ENCODE results near the gene SPOCK1.

Gene SPOCK1

DNA sequence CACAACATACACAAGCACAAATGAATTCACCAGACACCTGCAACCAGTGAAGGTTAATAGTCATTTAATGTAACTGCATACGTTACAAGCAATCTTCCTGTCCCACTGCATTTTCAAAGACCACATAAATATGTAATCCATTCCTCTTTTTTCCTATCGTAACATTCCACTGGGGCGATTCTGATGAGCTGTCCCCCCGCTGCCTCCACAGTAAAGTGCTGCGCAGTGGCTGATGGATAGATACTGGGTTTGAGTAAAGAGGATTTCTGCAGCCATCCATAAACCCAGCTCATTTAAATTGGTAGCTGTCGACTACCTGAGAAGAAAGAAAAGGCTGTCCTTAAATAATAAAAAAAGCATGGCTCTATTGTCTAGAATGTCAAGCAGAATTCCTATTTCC lies 181.1 kb downstream of the SPOCK1 start:
- no peak for DNase-seq

DNA sequence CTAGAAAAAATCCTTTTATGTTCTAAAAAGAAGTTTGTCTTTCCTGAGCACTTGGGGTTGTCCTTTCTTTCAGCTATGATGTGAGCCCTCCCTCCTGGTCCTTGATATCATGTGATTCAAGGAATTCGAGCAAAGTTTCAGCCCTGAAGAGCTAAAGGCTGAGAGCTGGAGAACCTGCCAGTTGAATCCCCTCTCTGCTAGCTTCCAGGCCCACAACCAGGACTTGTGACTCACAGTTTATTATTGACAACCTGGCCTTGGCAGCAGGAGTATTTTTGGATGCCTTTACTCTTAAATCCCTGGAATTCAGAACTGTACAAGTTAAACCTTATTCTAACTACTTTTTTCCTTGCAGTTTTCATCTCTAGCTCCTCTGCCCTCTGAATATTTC lies 182.8 kb downstream of the SPOCK1 start:
- DNase-seq = no peak

DNA sequence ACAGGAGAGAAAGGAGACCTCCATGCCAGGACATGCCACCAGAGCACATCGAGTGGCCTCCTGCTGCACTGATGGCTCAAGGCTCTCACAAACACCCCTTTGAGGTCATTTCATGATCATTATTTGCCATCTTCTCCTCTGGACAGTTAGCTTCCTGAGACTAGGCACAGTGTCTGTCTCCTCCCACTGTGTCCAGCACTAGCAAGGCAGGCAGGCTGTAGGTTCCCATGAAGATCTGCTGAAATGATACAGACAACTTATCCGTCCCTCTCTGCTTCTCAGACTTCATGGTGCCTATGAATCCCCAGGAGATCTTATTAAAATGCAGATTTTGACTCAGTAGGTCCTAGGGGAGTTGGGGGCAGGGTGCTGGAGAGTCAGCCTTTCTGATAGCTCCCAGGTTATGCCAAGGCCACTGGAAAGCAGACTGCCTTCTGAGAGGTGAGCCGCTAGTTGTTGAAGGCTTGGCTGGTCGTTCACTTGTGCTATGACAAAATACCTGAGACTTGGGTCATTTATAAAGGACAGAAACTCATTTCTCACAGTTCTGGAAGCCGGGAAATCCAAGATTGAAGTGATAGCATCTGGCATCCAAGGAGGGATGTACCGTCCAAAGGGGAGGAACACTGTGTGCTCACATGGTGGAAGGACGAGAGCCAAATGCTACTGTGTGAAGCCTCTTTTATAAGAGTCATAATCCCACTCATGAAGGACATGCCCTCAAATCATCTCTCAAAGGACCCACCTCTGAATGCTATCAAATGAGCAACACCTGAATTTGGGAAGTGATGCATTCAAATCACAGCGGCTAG lies 183.4 kb downstream of the SPOCK1 start:
- DNase-seq = no peak

DNA sequence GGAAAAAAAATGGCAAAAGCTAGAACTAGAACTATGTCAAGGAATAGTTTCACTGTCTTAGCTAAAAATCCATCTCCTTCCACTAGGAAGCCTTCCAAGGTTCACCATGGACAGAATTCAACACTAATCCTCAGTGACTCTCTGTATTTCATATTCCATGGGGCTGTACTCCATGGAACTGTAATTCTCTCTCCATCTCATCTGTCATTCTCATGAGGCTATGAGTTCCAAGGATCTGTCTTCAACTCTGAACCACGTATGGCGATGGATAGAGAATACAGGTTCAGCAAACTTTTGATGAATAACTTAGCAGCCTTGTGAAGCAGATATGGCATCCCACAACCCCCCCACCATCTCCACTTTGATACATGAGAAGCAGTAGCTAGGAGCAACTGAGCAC lies 184.0 kb downstream of the SPOCK1 start:
- DNase-seq = no peak

DNA sequence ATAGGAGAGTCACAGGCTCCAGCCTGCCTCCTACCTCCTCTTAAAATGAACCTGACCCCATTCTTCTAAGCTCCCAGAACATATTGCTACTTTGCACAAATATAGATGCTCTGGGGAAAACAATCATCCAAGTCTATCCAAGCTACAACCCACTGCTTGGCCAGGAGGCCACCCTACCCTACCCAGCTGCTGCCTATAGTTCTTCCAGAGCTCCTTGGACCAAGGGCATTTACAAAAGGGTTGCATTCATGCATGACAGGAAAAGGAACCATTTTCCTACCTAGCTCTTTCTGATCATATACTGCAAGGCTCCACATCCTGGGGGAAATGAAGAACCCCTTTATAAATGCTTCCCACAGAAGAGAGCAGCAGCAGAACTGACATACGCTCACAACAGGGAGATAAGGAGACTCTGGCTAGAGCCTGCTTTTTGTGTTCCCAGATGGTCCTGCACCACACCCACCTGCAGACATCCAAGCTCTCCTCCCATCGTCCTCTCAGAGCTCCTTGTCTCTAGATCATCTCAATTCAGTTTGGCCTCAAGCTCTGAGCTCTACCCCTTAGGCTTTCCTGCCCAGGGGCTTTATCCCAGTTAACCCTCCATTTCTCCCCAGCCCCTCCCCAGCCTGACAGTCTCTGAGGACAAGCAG lies 185.5 kb downstream of the SPOCK1 start:
- no peak for DNase-seq

DNA sequence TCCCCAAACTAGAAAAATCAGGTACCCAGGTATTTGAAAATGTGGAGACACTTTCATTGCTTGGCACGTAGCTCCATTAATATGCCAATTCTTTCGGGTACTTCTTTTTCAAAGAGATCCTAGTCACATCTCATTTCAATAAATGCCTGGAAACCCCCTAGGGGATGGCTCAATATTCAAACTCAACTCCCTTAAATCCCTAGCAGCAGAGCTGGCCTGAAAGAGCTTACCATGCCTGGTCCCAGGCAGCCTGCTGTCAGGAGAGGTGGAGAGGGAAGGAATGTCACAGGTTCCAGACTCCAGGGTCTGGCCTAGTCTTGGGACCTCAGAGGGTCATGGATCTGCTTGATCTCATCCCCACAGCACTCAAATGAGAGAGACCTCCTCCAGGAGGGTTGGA lies 187.1 kb downstream of the SPOCK1 start:
- DNase-seq = no peak

DNA sequence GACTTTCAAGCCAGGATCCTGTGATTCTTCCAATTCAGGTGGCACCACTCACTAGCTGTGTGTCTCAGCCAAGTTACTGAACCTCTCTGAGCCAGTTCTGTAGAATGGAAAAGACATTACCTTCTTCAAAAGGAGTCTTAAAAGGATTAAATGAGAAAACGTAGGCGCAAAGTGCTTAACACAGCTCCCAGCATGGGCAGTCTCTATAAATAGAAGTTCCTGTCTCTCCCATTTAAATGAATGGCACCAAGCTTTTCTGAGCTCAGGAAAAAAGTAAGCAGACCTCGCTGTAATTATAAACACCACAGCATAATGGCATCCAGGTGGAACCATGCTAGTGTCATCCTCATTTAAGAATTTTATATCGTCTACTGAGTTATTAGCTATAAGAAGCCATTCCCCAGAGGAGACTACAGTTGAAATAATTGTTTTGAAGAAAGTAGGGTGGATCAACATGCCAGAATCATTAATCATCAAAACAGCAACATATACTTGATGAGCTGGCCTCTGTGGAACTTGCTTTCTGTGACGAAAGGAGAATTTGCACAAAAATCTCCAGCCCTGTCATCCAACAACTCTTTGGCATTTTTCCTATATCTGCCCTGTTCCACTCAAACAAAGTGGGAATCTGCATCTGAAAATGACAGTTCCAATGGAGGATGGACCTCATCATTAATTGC lies 188.9 kb downstream of the SPOCK1 start:
- no peak for DNase-seq

DNA sequence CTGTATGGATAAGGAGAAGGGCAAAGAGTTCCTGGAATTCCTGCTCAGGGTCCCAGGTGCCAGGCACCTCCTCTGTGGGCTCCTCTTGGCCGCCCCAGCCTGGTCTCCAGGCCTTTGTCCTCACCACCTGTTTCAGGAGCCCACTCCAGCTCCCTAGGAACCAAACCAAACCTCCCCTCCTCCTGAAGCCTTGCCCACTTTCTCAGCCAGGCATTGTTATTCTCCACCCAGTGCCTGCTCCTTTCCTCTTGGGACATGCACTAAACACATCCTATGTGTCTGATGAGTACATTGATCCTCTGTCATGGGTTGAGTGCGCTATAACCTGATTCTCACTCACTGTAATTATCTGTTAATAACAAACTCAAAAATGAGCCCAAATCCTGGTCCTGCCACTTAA lies 189.8 kb downstream of the SPOCK1 start:
- no peak for DNase-seq

DNA sequence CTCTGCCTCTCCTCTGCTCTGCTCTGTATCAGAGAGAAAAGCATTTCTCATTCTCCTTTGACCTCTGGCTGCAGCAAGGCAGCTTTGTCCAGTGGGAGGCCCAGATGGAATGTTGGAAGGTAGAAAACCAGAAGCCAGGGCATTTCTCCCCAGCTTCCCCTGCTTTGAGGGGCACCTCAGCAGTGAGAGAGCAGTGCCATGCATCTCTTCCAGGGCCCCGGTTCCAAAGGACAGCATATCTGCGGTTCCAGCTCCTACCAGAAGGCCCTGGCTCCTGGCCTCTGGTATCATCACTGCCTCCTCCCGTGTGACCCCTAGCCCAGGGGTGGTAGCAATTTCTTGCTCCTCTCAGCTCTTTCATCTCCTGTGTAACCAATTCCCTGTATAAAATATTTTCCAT lies 190.8 kb downstream of the SPOCK1 start:
- no peak for DNase-seq

DNA sequence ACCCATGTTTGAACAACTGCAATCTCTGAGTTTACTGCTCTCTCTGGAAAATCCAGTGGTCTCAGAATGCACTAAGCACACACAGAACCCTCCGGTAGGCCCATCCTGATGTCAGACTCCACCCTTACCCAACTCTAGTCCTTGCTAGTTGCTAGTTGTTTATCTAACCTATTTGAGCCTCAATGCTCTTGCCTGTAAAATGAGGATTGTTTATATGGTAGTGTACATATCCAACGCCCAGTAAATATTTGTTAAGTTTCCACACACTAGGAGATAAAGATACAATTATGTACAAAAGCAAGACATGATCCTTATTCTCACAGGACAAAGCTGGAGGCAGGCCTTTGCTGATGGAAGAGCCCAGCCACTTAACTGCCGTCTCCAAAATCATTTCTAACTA lies 192.2 kb downstream of the SPOCK1 start:
- no peak for DNase-seq

DNA sequence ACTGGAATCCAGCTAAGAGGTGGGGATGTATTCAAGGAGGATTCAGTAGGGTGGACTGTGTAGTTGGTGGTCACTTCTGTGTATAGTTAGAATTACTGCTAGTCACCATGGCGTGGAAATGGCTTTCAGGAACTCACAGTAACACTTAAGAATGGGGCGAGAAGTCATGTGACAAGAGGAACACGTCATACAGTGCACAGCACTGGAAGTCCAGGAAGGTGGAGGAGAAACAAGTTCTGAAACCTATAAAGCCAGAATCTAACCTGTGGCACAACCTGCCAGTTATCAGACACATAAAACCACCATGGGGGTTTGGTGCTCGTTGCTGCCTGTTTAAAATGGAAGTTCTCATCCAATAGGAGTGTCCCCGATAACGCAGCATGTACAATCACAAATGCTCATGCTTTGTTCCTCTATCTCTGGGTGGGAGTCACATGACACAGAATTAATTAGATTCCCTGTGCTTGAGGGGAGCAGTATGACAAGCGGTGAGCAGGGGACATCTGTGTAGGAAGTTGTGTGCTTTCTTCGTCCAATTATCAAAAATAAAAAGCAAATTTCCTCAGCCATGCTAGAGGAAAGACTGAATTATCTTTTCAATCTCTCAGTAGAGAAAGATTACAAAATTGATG lies 193.0 kb downstream of the SPOCK1 start:
- no peak for DNase-seq

DNA sequence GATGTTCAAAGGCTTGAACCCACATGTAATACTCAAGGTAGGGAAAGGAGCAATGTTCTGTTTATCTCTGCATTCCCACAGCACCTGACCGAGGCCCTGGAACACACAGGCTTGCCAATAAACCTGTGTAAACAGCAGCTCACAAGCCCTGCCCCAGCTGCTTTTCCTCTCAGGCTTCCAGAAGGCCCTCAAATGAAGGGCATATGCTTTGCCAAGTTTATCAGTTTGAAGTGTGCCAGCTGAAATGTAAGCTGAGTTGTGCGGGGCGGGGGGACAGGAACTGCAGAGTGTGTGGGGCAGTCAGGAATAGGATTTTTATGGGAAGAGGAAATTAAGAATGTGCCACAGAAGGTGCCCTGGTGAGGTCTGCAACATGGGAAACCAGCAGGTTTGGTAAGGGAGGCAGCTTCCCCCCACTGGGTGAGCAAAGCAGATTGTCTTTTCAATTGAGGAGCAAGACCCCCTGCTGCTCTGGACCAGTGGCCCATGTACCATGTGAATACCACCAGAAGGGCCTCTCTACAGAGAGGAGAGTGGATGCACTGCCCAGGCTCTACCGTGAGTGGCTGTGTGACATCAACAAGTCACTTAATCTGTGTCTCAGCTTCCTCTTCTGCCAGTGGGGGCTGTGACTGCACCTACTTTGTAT lies 194.8 kb downstream of the SPOCK1 start:
- DNase-seq = peak; percentile 83

DNA sequence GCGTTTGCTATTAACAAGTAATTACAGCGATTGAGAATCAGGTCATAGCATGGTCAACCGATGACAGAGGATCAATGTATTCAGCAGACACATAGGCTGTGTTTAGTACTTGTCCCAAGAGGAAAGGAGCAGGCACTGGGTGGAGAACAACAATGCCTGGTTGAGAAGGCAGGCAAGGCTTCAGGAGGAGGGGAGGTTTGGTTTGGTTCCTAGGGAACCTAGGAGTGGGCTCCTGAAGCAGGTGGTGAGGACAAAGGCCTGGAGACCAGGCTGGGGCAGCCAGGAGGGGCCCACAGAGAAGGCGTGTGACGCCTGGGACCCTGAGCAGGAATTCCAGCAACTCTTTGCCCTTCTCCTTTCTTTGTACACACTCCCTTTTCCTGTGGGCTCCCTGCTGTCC lies 195.6 kb downstream of the SPOCK1 start:
- no peak for DNase-seq

DNA sequence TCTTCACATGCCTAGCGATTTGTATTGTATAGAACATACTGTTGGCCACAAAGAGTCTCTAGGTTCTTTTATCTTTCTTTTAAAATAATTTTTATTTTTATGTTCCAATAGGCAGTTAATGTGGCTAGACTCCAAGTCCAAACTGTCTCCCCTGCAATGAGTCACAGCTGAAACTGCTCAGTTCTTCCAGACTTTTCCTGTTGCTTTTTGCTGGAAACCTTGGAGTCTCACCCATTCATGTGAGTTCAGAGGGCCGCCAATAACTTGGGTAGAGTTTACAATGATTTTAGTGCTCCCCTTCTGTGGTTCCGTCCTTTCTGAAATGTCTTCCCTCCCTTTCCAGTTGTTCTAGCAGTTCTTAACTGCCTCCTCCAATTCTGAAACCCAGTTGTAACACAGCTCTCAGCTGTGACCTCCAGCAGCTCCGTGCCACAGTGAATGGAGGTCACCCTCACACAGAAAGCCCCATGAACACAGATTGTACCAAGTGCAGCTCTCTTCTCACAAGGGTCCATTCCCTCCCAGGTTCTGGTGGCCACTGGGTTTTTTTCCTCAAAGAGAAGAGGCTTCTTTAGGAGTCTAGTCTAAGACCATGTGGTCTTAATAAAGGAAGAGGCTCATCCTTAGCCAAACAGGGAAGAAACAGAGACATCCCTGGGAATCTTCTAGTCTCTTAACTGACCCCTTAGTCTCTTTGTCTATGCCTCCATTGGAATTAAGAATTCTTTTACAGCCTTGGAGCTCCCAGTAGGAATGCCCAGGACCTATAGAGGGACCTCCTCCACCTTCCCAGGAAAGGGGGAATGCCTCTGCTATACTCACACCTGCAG lies 198.5 kb downstream of the SPOCK1 start:
- no peak for DNase-seq

DNA sequence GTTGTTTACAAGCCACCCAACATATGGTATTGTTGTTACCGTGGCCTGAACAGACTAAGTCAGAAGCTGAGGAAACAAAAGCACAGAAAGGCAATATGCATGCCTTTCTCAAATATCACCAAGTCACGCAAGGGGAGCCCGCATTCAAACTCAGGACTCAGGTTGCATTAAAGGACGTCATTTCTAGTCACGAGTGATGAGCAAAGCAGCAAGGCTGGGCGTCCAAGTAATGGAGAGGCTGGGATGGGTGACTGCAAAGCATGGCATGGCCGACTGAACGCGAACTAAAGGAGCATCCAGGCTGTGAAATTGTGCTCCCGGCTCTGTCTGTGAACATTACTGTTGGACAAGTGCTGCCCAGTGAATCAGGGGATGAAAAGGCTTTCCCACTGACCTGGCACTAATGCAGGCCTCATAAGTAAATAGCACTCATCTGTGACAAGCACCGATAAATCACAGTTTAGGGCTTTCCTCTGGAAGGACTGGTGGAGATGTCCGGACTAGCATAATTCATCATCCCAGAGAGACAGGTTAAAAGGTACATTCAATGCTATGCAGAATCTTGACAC lies 202.8 kb downstream of the SPOCK1 start:
- DNase-seq = peak; percentile 54

DNA sequence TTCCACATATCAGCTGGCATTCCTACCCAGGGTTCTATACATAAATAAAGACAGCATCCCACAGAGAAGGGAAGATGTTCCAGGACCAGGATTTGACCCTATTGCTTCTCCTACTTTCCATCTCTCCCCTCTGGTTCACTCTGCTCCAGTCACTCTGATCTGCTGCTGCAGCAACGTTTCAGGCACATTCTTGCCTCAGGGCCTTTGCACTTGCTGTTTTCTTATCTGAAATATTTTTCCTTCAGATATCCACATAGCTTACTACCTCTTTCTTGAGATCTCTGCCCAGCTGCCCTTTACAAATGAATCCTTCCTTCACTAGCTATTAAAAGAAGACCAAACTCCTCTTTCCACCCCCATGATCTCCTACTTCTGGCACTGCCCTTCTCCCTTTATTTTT lies 204.5 kb downstream of the SPOCK1 start:
- DNase-seq = no peak

DNA sequence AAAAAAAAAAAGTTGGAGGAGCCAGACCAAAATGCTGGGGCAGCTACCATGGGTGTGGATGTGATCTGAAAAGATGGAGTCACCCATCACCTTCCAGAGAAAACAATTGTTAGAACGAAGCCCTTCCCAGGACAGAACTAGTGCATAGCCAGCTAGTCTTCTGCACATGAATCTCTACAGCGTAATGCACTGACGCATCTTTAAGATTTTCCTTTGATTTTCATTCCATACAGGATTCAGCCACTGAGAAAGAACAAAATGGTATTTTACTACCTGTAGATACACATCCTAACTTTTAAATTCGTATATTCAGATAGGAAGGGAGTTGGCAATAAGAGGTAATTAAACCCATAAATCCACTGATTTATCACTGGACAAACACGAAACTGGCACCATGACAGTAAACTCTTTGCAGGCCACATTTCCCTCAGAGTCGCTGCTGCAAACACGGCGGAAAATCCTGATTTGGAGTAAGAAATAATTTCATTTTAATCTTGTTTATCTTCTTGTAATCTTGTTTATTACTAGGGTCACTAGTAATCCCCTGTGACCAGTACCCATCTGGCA lies 206.6 kb downstream of the SPOCK1 start:
- peak; percentile 51 for DNase-seq

DNA sequence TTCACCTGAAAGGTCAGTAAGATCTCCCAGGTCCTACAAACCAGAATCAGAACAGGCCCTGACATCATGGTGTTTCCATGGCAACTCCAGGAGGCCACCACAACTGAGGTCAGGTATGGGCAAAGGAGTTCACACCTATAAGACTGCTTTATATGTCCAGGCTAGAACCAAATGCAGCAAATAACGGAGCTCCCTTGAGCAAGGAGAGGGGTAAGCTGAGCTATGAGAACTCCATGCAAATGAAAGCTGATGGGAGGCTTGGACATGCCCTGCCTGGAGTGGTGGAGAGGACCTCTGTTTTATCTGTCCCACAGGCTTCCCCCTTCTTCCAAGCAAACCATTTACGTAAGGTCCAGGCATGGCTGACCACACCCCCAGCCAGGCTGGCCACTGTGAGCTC lies 207.7 kb downstream of the SPOCK1 start:
- DNase-seq = no peak

DNA sequence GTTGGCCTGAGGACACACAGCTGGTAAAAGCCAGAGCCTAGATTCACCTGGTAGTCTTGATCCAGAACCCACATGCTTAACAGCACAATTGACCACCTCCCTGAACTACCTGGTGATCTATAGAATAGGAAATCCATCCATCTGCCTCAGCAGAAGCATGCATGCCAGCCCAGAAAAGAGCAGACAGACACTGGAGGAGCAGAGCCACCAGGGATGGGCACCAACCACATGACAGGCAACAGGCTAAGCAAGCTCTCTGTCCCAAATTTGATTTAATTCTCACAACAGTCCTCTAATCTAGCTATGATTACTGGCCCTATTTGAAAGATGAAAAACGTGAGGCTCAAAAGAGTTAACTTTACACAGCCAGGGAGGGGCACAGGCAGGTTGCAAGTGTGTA lies 208.1 kb downstream of the SPOCK1 start:
- no peak for DNase-seq

DNA sequence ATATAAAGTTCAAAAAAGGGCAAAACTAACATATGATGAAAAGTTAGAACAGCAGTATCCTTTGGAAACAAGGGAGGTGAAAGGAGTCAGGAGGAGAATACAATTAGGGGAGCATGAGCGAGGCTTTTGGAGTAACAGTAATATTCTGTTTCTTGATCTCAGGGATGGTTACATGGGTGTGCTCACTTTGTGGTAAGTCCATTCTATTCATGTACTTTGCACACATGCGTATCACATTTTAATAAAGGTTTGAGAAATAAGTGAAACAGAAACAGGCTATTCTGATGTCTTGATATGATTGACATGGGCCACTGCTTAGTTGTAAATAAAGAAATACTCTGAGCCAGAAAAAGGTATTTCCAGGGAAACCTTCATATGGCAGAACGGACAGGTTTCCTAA lies 208.8 kb downstream of the SPOCK1 start:
- no peak for DNase-seq

DNA sequence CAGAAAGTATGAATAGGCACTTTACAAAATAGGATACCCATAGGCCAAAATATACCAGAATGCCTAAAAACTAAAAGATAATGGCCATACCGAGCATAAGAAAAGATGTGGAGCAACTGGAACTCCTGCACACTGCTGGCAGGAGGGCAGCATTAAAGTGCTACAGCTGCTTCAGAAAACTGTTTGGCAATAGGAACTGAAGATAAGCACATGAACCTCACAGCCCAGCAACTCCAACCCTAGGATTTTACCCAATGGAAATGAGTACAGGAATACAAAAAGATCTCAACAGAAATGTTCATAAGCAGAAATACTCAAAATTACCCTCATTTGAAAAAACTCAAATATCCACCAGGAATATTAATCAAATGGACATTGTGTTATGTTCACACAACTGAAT lies 209.3 kb downstream of the SPOCK1 start:
- DNase-seq = no peak

DNA sequence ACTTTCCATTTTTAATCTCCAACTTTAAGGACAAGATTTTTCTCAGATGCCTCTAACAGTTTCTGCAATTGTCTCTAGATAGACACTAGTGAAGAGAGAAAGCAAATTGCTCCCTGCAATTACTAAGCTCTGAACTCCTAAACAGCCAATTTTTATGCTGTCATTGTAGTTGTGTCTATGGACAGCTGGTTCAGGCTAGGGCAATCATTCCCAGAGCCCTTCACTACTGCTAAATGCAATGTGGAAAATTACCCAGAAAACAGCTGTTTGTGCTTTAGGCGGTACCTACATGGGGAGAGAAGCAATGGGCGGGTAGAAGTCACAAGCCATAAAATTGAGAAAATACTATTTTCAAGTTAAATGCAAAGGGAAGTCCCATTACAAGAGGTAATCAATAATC lies 211.6 kb downstream of the SPOCK1 start:
- DNase-seq = no peak
